ENCODE data around the gene LPO. TPM values are rescaled to one million over a fixed set of nuclear protein-coding genes. Genes with fewer than 3 reads are reported as not detected.

Gene LPO
- total RNA-seq, 1 donor from 2014 or later = not detected

- DNase-seq (ENCODE audit: low read depth, low spot score) = no peak
These were observed 39.6 kb downstream of the LPO start for GRCh38 chr17:58277802-58278595.

GRCh38 chr17:58278661-58279015 lies 40.3 kb downstream of the LPO start:
- DNase-seq (ENCODE audit: low read depth, low spot score) = no peak

- DNase-seq (ENCODE audit: low read depth, low spot score) = no peak
These were observed 40.8 kb downstream of the LPO start for GRCh38 chr17:58279016-58279711.

DNA sequence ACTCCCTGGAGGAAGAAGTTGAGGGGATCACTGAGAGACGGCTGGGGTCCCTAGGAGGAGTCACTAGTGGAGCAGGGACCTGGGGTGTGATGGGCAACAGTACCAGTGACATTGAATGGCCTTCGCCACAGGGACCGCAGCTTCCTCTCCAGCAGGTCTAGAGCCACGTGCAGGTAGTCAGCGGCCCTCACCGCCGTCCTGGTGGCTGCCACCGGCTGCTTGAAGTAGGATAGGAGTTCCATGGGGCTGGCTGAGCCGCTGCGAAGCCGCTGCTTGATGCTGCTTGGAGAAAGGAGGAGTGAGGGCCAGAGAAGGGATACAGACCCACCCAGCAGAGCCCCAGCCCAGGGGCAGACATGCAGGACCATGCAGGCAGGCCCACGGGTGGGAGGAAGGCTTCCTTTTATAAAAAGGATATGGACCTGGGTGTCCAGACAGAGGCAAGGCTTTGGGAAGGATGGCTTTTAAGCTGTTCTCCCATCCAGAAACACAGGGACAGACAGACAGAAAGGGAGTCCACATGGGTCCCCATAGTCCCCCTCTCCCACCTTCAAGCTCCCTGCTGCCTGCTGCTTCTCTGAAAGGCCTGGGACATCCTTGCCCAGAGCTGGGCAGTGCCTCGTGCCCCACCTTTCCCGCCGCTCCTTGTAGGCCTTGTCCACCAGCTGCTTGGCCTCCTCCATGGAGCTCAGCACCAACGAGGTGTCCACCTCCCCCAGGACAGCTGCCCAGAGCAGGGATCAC lies 41.5 kb downstream of the LPO start:
- no peak for DNase-seq (ENCODE audit: low read depth, low spot score)

DNA sequence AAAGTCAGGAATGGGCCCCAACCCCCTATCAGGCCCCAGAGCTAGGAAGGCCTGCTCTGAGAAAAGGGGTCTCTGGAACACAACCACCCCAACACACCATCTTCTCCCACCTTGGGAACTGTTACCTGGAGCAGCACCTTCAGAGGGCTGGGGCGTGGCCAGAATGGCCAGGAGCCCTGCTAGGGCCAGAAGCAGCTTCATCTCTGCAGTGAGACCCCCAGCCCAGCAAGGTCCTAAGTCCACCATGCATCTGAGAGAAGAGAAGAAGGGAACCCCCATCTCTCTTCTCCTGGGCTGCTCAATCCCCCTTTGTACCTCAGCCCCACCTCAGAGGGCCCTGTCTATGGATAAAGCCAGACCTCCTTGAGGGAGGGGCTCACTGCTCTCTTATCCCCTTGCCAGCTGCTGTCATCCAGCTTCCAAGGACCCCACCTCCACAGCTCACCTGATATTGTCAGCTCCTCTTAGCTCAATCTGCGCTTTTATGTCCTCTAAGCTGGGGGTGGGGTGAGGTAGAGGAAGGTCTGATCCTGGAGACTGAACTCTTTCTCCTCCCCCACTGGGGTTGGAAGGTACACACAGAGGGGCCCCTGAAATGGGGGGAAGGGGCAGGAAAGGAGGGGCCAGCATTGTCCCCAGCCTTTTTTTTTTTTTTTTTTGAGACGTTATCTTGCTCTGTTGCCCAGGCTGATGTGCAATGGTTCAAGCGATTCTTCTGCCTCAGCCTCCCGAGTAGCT lies 42.3 kb downstream of the LPO start, which contains the start of gene MPO:
MPO (minus strand) TSS at position 456 of the 738 bp plus-strand sequence; CDS start at position 279, 177 bp downstream.
- DNase-seq (ENCODE audit: low read depth, low spot score) = no peak

- no peak for DNase-seq (ENCODE audit: low read depth, low spot score)
These were observed 43.2 kb downstream of the LPO start for GRCh38 chr17:58281511-58282011.

GRCh38 chr17:58282442-58282841 lies 44.1 kb downstream of the LPO start:
- DNase-seq (ENCODE audit: low read depth, low spot score) = no peak

DNA sequence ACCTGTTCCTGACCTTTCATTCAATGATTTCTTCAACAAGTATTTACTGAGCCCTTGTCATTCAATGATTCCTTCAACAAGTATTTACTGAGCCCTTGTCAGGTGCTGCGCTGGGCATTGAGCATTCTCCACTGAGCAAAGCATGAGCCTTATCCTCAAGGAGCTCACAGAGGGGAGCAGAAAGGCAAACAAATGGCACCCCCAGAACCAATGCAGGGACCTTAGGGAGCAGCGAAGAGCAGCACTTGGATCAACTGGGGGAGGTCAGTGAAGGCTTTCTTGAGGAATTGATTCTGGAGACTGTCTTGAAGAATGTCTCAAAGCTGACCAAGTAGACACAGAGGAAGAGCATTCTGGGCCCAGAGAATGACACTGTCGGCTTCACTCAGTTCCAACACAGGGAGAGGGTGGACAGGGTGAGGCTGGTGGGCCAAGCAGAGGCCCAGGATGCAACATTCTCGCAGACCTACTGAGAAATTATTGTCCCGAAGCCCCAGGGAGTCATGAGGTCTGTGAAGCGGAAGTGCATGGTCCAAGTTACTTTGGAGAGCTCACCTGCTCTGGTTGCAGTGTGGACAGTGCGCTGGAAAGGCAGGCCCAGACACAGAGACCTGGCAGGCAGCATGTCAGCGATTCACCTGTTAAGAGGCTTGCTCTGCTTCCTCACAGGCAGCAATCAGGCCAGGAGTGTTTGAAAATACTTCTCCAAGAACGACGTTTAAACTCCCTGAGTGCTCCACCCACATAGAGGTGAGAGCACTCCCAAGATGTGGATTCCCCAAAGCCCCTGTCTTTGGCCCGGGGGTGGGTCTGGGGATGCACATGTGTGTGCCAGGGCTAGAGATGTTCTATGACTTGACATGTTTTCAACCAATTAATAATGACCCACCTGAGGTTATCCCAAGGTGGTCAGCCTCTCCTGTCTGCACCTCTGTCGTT lies 45.6 kb downstream of the LPO start:
- DNase-seq (ENCODE audit: low read depth, low spot score) = no peak

- DNase-seq (ENCODE audit: low read depth, low spot score) = no peak
These were observed 46.4 kb downstream of the LPO start for GRCh38 chr17:58284613-58285421.

DNA sequence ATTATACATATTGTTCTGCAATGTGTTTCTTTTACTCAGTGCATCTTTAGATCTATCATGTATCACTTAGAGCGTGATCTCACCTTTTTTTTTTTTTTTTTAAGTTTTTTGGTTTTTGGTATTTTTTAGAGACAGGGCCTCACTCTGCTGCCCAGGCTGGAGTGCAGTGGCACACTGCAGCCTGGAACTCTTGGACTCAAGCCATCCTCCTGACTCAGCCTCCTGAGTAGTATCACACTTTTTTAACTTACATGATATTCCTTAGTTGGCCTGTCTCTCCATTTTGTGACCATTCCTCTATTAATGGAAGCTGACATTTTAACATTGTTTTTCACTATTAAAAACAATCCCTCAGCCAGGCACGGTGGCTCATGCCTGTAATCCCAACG lies 47.0 kb downstream of the LPO start:
- no peak for DNase-seq (ENCODE audit: low read depth, low spot score)

DNA sequence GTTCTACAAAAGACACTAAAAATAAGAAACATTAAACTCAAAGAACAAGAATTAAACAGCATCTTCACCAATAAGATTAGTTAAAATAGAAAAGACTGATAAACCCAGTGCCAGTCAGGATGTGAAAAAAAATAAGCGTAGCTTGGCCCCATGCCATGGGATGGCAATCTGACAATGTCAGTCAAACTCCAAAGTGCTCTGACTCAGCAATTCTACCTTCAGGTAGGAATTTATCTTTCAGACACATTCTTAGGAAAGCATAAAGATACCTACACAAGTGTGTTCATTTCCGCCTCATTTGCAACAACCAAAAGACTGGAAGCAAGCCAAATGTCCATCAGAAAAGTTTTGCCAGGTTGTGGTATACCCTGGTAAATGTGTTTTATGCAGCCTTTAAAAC lies 51.5 kb downstream of the LPO start:
- DNase-seq (ENCODE audit: low read depth, low spot score) = no peak

- DNase-seq (ENCODE audit: low read depth, low spot score) = no peak
These were observed 52.9 kb downstream of the LPO start for GRCh38 chr17:58291246-58291645.

DNA sequence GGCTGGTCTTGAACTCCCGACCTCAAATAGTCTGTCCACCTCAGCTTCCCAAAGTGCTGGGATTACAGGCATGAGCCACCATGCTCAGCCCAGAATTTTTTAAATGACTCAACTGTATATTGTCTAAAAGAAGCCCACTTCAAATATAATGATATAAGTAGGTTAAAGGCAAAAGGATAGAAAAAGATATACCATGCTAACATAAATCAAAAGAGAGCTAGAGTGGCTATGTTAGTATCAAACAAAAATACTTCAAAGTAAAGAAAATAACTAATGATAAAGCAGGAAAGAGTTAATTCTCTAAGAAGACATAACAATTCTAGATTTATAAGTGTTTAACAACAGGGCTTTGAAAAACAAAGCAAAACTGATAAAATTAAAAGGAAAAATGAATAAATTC lies 55.6 kb downstream of the LPO start:
- DNase-seq (ENCODE audit: low read depth, low spot score) = no peak

DNA sequence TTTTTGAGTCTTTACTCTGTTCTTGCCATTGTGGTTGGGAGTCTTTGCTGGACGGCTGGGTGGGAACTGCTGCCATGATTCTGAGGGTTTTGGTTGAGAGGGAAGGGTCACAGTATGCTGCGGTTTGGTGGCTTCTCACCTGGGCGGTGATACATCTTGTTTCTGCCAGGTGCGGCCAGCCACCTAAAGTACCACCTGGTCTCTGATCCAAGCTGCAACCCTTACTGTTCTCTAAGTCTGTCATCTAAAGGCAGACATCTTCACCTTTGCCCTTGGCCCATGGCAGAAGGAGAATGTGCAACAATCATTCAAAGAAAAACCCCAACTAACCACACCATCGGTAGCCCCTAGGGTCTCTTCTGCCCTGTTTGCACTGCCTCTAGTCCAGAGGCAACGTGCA lies 62.0 kb downstream of the LPO start:
- DNase-seq (ENCODE audit: low read depth, low spot score) = no peak

DNA sequence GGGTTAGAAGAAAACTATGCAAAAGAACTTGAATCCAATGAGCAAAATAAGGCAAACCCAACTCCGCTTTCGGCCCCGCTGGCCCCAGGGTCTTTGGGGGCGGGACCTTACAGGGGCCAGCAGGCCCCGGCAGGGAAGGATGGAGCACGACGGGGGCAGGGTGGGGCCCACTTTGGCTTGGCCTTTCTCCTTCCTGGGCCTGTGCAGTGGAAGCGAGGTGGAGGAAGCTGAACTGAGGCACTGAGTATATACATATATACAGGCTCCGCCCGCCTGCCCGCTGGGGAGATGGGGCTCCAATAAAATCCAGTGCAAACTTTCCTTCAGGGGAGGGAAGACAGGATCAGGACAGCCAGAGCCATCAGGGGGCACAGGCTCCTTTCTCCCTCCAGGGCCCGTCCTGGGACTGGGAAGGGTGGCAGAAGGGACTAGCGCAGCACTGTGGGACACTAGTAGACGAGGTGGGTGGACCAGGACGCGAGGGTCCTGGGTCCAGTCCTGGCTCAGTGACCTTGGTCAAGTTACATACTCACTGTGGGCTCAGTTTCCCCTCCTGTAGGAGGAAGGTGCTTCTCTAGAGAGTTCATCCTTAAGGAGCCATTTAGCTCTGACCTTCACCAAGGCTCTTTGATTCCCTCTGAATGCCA lies 63.2 kb downstream of the LPO start:
- no peak for DNase-seq (ENCODE audit: low read depth, low spot score)

DNA sequence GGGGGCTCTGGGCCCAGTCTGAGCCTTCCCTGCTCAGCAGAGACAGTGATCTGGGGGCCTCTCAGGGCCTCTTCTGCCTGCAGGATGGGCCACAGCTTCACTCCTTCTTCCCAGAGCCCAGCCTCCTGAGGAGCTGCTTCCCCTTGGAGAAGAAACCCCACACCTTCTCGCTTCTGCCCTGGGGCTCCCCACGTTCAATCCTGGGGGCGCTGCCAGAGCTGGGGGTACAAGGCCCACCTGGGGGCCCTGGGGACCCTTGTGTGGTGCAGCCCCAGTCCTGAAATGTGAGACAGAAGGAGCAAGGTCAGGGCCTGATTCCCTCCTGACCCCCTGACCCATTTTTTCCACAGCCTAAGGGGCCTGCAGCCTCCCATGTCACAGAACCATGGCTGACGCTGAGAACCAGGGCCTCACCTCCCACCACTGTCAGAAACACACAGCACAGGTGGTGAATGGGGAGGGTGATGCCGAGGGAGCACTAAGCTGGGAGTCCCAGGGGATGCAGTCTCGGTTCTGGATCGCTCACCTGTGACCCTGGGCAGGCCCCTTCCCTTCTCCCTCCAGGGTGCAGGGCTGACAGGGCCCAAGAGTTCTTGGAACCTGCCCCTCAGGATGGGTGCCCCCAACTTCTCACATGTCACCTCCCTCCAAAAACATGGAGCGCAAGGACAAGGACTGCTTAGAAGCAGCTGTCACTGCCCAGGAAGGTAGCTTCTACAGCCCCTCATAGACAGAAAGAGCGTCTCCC lies 64.0 kb downstream of the LPO start:
- no peak for DNase-seq (ENCODE audit: low read depth, low spot score)

- DNase-seq (ENCODE audit: low read depth, low spot score) = no peak
These were observed 64.7 kb downstream of the LPO start for GRCh38 chr17:58302919-58303585.

Measured in pulmonary artery endothelial cell (primary cell).